ENCODE results near the gene LYPD6. TPM values are rescaled to one million over a fixed set of nuclear protein-coding genes. Genes with fewer than 3 reads are reported as not detected.

Gene LYPD6
- total RNA-seq, 1 donor from 2014 or later: 30.1 TPM

- no peak for DNase-seq (ENCODE audit: low spot score)
Observed at GRCh38 chr2:149348291-149348690, 17.9 kb downstream of the LYPD6 start.

GRCh38 chr2:149353421-149353820 is 23.0 kb downstream of the LYPD6 start:
- no peak for DNase-seq (ENCODE audit: low spot score)

- no peak for DNase-seq (ENCODE audit: low spot score)
Observed at GRCh38 chr2:149355716-149356422, 25.5 kb downstream of the LYPD6 start.

- DNase-seq (ENCODE audit: low spot score): no peak
Observed at GRCh38 chr2:149357058-149357457, 26.7 kb downstream of the LYPD6 start.

- no peak for DNase-seq (ENCODE audit: low spot score)
Observed at GRCh38 chr2:149360106-149360505, 29.7 kb downstream of the LYPD6 start.

- no peak for DNase-seq (ENCODE audit: low spot score)
Observed at GRCh38 chr2:149363958-149364357, 33.6 kb downstream of the LYPD6 start.

GRCh38 chr2:149364839-149365238 is 34.5 kb downstream of the LYPD6 start:
- DNase-seq (ENCODE audit: low spot score): no peak

GRCh38 chr2:149365931-149366583 is 35.7 kb downstream of the LYPD6 start:
- DNase-seq (ENCODE audit: low spot score): peak; percentile 78

- no peak for DNase-seq (ENCODE audit: low spot score)
Observed at GRCh38 chr2:149370061-149370775, 39.8 kb downstream of the LYPD6 start.

- no peak for DNase-seq (ENCODE audit: low spot score)
Observed at GRCh38 chr2:149371476-149371875, 41.1 kb downstream of the LYPD6 start.

GRCh38 chr2:149375801-149376361 is 45.5 kb downstream of the LYPD6 start:
- DNase-seq (ENCODE audit: low spot score): peak; percentile 15

GRCh38 chr2:149380205-149380604 is 49.8 kb downstream of the LYPD6 start:
- no peak for DNase-seq (ENCODE audit: low spot score)

- no peak for DNase-seq (ENCODE audit: low spot score)
Observed at GRCh38 chr2:149383340-149383739, 53.0 kb downstream of the LYPD6 start.

- no peak for DNase-seq (ENCODE audit: low spot score)
Observed at GRCh38 chr2:149385350-149385749, 55.0 kb downstream of the LYPD6 start.

- no peak for DNase-seq (ENCODE audit: low spot score)
Observed at GRCh38 chr2:149387411-149387810, 57.0 kb downstream of the LYPD6 start.

- DNase-seq (ENCODE audit: low spot score): no peak
Observed at GRCh38 chr2:149388120-149388816, 57.9 kb downstream of the LYPD6 start.

- no peak for DNase-seq (ENCODE audit: low spot score)
Observed at GRCh38 chr2:149389506-149390167, 59.2 kb downstream of the LYPD6 start.

- DNase-seq (ENCODE audit: low spot score): no peak
Observed at GRCh38 chr2:149393614-149394013, 63.2 kb downstream of the LYPD6 start.

GRCh38 chr2:149394864-149395263 is 64.5 kb downstream of the LYPD6 start:
- peak; percentile 20 for DNase-seq (ENCODE audit: low spot score)

- peak; percentile 59 for DNase-seq (ENCODE audit: low spot score)
Observed at GRCh38 chr2:149399934-149400615, 69.7 kb downstream of the LYPD6 start.

GRCh38 chr2:149400997-149401396 is 70.6 kb downstream of the LYPD6 start:
- DNase-seq (ENCODE audit: low spot score): no peak
